GM12878 (cell line): ENCODE measurements around the gene MACROD2. TPM values are rescaled to one million over a fixed set of nuclear protein-coding genes. Genes with fewer than 3 reads are reported as not detected.

Experiments
- ATAC-seq: fragments of 200-7000 bp; cut with Tn5 transposase; 3 replicates; pipeline ENCODE4 v1.9.1; 2020; ENCODE audit warnings: mild to moderate bottlenecking, moderate library complexity
- BruUV-seq: library from RNA; stranded (reverse); fragments of 400-500 nt; replicated peaks from 2 replicates; lab custom pipeline; 2021; lab: Mats Ljungman, UMichigan
- CTCF ChIA-PET: fragments of 300-600 bp; sonication (Branson Sonifier 250); formaldehyde crosslinking; extraction: SDS; loops from one replicate; lab custom pipeline; 2021; ENCODE audit warnings: inconsistent platforms; lab: Yijun Ruan, JAX
- POLR2A ChIA-PET: fragments of 350-600 bp; formaldehyde crosslinking; extraction: SDS; loops from one replicate; lab custom pipeline; 2021; ENCODE audit warnings: inconsistent platforms; lab: Charles Lee
- RAD21 ChIA-PET: fragments of 300-600 bp; sonication (Branson Sonifier 250); formaldehyde crosslinking; loops from one replicate; lab custom pipeline; 2023; ENCODE audit warnings: antibody characterized with exemption; ENCODE audit not compliant: unreplicated experiment; lab: Charles Lee
- SMC1A ChIA-PET: fragments of 300-600 bp; sonication (Branson Sonifier 250); formaldehyde crosslinking; loops from one replicate; lab custom pipeline; 2023; ENCODE audit not compliant: unreplicated experiment, uncharacterized antibody; lab: Charles Lee
- DNase-seq: peaks from one replicate; pipeline ENCODE4 v3.0.0-alpha.2; 2011; ENCODE audit warnings: low read depth, low spot score
- FAIRE-seq: peaks from 3 replicates; lab custom pipeline; 2011; peaks lifted over from hg19 to GRCh38; lab: Jason Lieb, UNC
- H2AFZ ChIP-seq: 2 replicates; pipeline ENCODE4 v1.6.0; 2011; ENCODE audit warnings: low read depth, low read length, control low read depth; ENCODE audit not compliant: control insufficient read depth
- H3K27ac ChIP-seq: 2 replicates; pipeline ENCODE4 v1.5.1; 2011; ENCODE audit warnings: control low read depth; ENCODE audit not compliant: control insufficient read depth, insufficient read depth
- H3K27me3 ChIP-seq, 2 experiments: replicated peaks in 1 of 2; 2 replicates each; pipeline versions ENCODE4 v1.6.0 to v1.6.1; 2011; ENCODE audit warnings: low read length in 1 of 2; ENCODE audit not compliant: control insufficient read depth in 2 of 2, insufficient read depth in 2 of 2
- H3K36me3 ChIP-seq, 2 experiments: 2 replicates each; pipeline ENCODE4 v1.5.1; 2011; ENCODE audit warnings: low read length in 1 of 2; ENCODE audit not compliant: control insufficient read depth in 2 of 2, insufficient read depth in 2 of 2
- H3K4me1 ChIP-seq: 2 replicates; pipeline ENCODE4 v1.6.1; 2011; ENCODE audit warnings: mild to moderate bottlenecking, low read length, moderate library complexity, mixed read lengths; ENCODE audit not compliant: control insufficient read depth, insufficient read depth
- H3K4me2 ChIP-seq: 2 replicates; pipeline ENCODE4 v1.6.0; 2011; ENCODE audit warnings: control low read depth; ENCODE audit not compliant: control insufficient read depth, insufficient read depth
- H3K4me3 ChIP-seq: fragments of 200-600 bp; sonication (generic); 2 replicates; pipeline ENCODE4 v1.5.1; 2016
- H3K79me2 ChIP-seq: 2 replicates; pipeline ENCODE4 v1.6.0; 2011; ENCODE audit warnings: low read length; ENCODE audit not compliant: control insufficient read depth, insufficient read depth
- H3K9ac ChIP-seq: 2 replicates; pipeline ENCODE4 v1.8.0; 2011; ENCODE audit warnings: low read length, control low read depth, mixed read lengths; ENCODE audit not compliant: control insufficient read depth, insufficient read depth
- H3K9me3 ChIP-seq: replicated peaks from 3 replicates; pipeline ENCODE4 v1.5.1; 2011; ENCODE audit warnings: mild to moderate bottlenecking, low read length; ENCODE audit not compliant: control insufficient read depth, insufficient read depth
- H4K20me1 ChIP-seq: 2 replicates; pipeline ENCODE4 v1.6.0; 2011; ENCODE audit not compliant: control insufficient read depth, insufficient read depth
- BACH1 ChIP-seq: fragments of 450-650 bp; IDR thresholded peaks from 2 replicates; pipeline ENCODE4 v1.6.1; 2017; ENCODE audit warnings: mild to moderate bottlenecking, borderline replicate concordance
- CHD1 ChIP-seq: IDR thresholded peaks from 2 replicates; pipeline ENCODE4 v1.6.1; 2012; ENCODE audit warnings: low read depth, low read length, improper control_type of control experiment
- CHD2 ChIP-seq: IDR thresholded peaks from 2 replicates; pipeline ENCODE4 v1.6.1; 2011; ENCODE audit warnings: low read depth, low read length, improper control_type of control experiment, borderline replicate concordance
- CTCF ChIP-seq, 3 experiments: IDR thresholded peaks in 2 of 3; conservative IDR thresholded peaks in 1 of 3; 2 replicates each; pipeline ENCODE4 v1.5.1; 2011; ENCODE audit warnings: low read depth in 3 of 3, low read length in 3 of 3, mild to moderate bottlenecking in 3 of 3, control low read depth in 2 of 3, moderate library complexity in 2 of 3, inconsistent platforms in 1 of 3, mixed read lengths in 1 of 3; ENCODE audit not compliant: control insufficient read depth in 2 of 3, insufficient read depth in 1 of 3; ENCODE audit errors: extremely low read depth in 1 of 3
- E4F1 ChIP-seq: fragments of 450-650 bp; IDR thresholded peaks from 2 replicates; pipeline ENCODE4 v1.6.1; 2018; ENCODE audit warnings: borderline replicate concordance, mild to moderate bottlenecking; ENCODE audit not compliant: partially characterized antibody
- MAX ChIP-seq: IDR thresholded peaks from 2 replicates; pipeline ENCODE4 v1.6.1; 2012; ENCODE audit warnings: low read depth, low read length, improper control_type of control experiment
- MTA3 ChIP-seq: IDR thresholded peaks from 2 replicates; pipeline ENCODE4 v1.6.1; 2012; ENCODE audit warnings: low read length, inconsistent platforms, borderline replicate concordance
- NFXL1 ChIP-seq: fragments of 450-650 bp; IDR thresholded peaks from 2 replicates; pipeline ENCODE4 v1.6.1; 2017; ENCODE audit warnings: antibody characterized with exemption, mild to moderate bottlenecking, borderline replicate concordance
- NFYB ChIP-seq: IDR thresholded peaks from 2 replicates; pipeline ENCODE4 v1.6.1; 2011; ENCODE audit warnings: low read depth, mild to moderate bottlenecking, low read length, improper control_type of control experiment, moderate library complexity; ENCODE audit not compliant: insufficient read depth
- PAX5 ChIP-seq: IDR thresholded peaks from 2 replicates; pipeline ENCODE4 v1.6.1; 2011; ENCODE audit warnings: low read depth, low read length, borderline replicate concordance
- PKNOX1 ChIP-seq: fragments of 450-650 bp; IDR thresholded peaks from 2 replicates; pipeline ENCODE4 v1.6.1; 2016; ENCODE audit warnings: mild to moderate bottlenecking
- SIN3A ChIP-seq: IDR thresholded peaks from 2 replicates; pipeline ENCODE4 v1.6.1; 2012; ENCODE audit warnings: low read depth, low read length, improper control_type of control experiment
- SREBF1 ChIP-seq: IDR thresholded peaks from 2 replicates; pipeline ENCODE4 v1.6.1; 2012; ENCODE audit warnings: mild to moderate bottlenecking, low read length
- SUZ12 ChIP-seq: fragments of 200-600 bp; sonication (generic); IDR thresholded peaks from one replicate; pipeline ENCODE4 v1.6.1; 2018; ENCODE audit warnings: antibody characterized with exemption, mild to moderate bottlenecking; ENCODE audit not compliant: unreplicated experiment
- WGBS: methylation state at CpG from one replicate; pipeline ENCODE4 v1.1.6; 2016; ENCODE audit warnings: low lambda C conversion rate; ENCODE audit not compliant: insufficient replicate concordance, insufficient coverage; ENCODE audit errors: missing lambda C conversion rate; 5-methylcytosine and 5-hydroxymethylcytosine counted together
- in situ Hi-C: fragments of 300-500 bp; cut with MboI; formaldehyde crosslinking; loops from 9 replicates; pipeline ENCODE4 v1.14.3; 2018; ENCODE audit warnings: mixed read lengths
- intact Hi-C: fragments of 100-400 bp; cut with micrococcal nuclease; formaldehyde crosslinking; loops from one replicate; pipeline ENCODE4 v1.14.2; 2022; ENCODE audit not compliant: unreplicated experiment
- polyA plus RNA-seq, 11 experiments: library from polyadenylated mRNA; depleted of rRNA in 4 of 11; unstranded in 6 of 11; stranded (reverse) in 5 of 11; fragments of >200 nt; fragmentation: Nextera tagmentation in 4 of 11; fragmentation: Illumina TruSeq in 1 of 11; extraction: Ambion mirVana in 4 of 11; extraction: Trizol in 1 of 11; gene quantifications; 1 replicate in 1 of 11; 2 replicates in 10 of 11; pipeline versions ENCODE4 v1.2.1 to v1.2.3, GENCODE V29; 2011 to 2016; ENCODE audit warnings: inconsistent platforms in 2 of 11, missing spikeins in 2 of 11, low read depth in 1 of 11
- total RNA-seq, 4 experiments: library from RNA; depleted of rRNA in 3 of 4; stranded (reverse); fragments of >200 nt in 3 of 4; fragmentation: Illumina TruSeq in 1 of 4; extraction: Trizol in 1 of 4; gene quantifications; 2 replicates each; pipeline versions ENCODE4 v1.2.1 to v1.2.3, GENCODE V29; 2013 to 2021

MACROD2 gene
- total and polyA plus RNA-seq, 10 of the 15 experiments (the other 5 are each of a cell fraction or from before 2014, with no cell fraction given), result 1.1 to 21.5 (median 2.2) TPM

GRCh38 chr20:15415908-15416307 lies 1420.6 kb downstream of the MACROD2 start:
- Histone ChIP-seq H3K36me3 (no peaks in the 10 kb centered on the region), H3K27ac (no peak overlapping the region), H4K20me1 (no peaks in the 10 kb centered on the region), H3K79me2 (no peaks in the 10 kb centered on the region), H3K4me1 (no peaks in the 10 kb centered on the region), H3K9me3 (no peaks in the 10 kb centered on the region), H3K27me3 (no peaks in the 10 kb centered on the region), H2AFZ (no peak overlapping the region), H3K9ac (no peak overlapping the region), H3K4me3 (no peak overlapping the region), H3K4me2 (no peak overlapping the region)
- BruUV-seq, result no TSS peak
- TF ChIP-seq SIN3A (no peak), CTCF (IDR thresholded peaks at IDR 0.05 in 2 of 3, conservative IDR thresholded peaks at IDR 0.05 in 1 of 3; ENCODE audit: control insufficient read depth in 2 of 3, extremely low read depth in 1 of 3, insufficient read depth in 1 of 3, low read depth in 3 of 3, low read length in 3 of 3) (no peak), NFXL1 (no peak), MTA3 (no peak), PKNOX1 (no peak), CHD2 (no peak), SREBF1 (no peak), SUZ12 (no peak), MAX (no peak), BACH1 (no peak), NFYB (no peak), E4F1 (no peak), PAX5 (no peak), CHD1 (no peak)
- intact Hi-C loops, result no loop called here
- ChIA-PET RAD21 (no interaction called here), POLR2A (no interaction called here), SMC1A (no interaction called here), CTCF (no interaction called here)
- DNase-seq (no peak), FAIRE-seq (no peak), ATAC-seq (no peak)
- 50% methylated on average over 2 of the region's 2 CpGs for WGBS
- in situ Hi-C loops, result no loop called here
